HepG2 (cell line): Measurements from ENCODE around the gene GTF2H4. TPM values are rescaled to one million over a fixed set of nuclear protein-coding genes. Genes with fewer than 3 reads are reported as not detected.
A peak's percentile ranks its signal among the peaks of the same experiment; 100 is the strongest.

Source experiments
- ARNT2 ChIP-seq: sonication (generic); formaldehyde crosslinking; IDR thresholded peaks from 2 replicates; pipeline ENCODE4 v1.8.0; 2022; ENCODE audit warnings: mild to moderate bottlenecking, low read depth, missing genetic modification reagents, moderate library complexity
- BRCA1 ChIP-seq: sonication (generic); formaldehyde crosslinking; IDR thresholded peaks from 2 replicates; pipeline ENCODE4 v1.4.0; 2020; ENCODE audit warnings: missing genetic modification reagents
- DMAP1 ChIP-seq: IDR thresholded peaks from 2 replicates; pipeline ENCODE4 v1.6.1; 2016
- FLYWCH1 ChIP-seq: sonication (generic); formaldehyde crosslinking; IDR thresholded peaks from 2 replicates; pipeline ENCODE4 v1.8.1; 2023; ENCODE audit warnings: mild to moderate bottlenecking, missing genetic modification reagents
- ISL2 ChIP-seq: sonication (generic); formaldehyde crosslinking; IDR thresholded peaks from 2 replicates; pipeline ENCODE4 v1.5.0; 2020; ENCODE audit warnings: missing genetic modification reagents
- MLLT10 ChIP-seq: sonication (generic); formaldehyde crosslinking; IDR thresholded peaks from 2 replicates; pipeline ENCODE4 v1.4.0; 2020; ENCODE audit warnings: missing genetic modification reagents
- NAIF1 ChIP-seq: sonication (generic); formaldehyde crosslinking; IDR thresholded peaks from 2 replicates; pipeline ENCODE4 v1.5.0; 2020; ENCODE audit warnings: mild to moderate bottlenecking, missing genetic modification reagents, borderline replicate concordance
- NCOA1 ChIP-seq: sonication (generic); formaldehyde crosslinking; IDR thresholded peaks from 2 replicates; pipeline ENCODE4 v1.9.0; 2021; ENCODE audit warnings: missing genetic modification reagents
- RBM22 ChIP-seq: fragments of 200-400 bp; formaldehyde crosslinking; optimal IDR thresholded peaks from 2 replicates; pipeline ENCODE3; 2017; ENCODE audit warnings: mild to moderate bottlenecking, low read length, moderate library complexity
- SNAI1 ChIP-seq: sonication (generic); formaldehyde crosslinking; IDR thresholded peaks from 2 replicates; pipeline ENCODE4 v1.5.0; 2020; ENCODE audit warnings: mild to moderate bottlenecking, missing genetic modification reagents, borderline replicate concordance
- SP4 ChIP-seq: sonication (generic); formaldehyde crosslinking; IDR thresholded peaks from 2 replicates; pipeline ENCODE4 v1.8.1; 2023; ENCODE audit warnings: mild to moderate bottlenecking, missing genetic modification reagents
- SPEN ChIP-seq: sonication (generic); formaldehyde crosslinking; IDR thresholded peaks from 2 replicates; pipeline ENCODE4 v1.5.1; 2020; ENCODE audit warnings: low read depth, mild to moderate bottlenecking, missing genetic modification reagents
- U2AF1 ChIP-seq: fragments of 200-400 bp; formaldehyde crosslinking; optimal IDR thresholded peaks from 2 replicates; pipeline ENCODE3; 2017; ENCODE audit warnings: mild to moderate bottlenecking, low read depth, low read length
- ZBTB4 ChIP-seq: sonication (generic); formaldehyde crosslinking; IDR thresholded peaks from 2 replicates; pipeline ENCODE4 v1.4.0; 2020; ENCODE audit warnings: missing genetic modification reagents, mild to moderate bottlenecking, borderline replicate concordance
- ZC3H4 ChIP-seq: sonication (generic); formaldehyde crosslinking; IDR thresholded peaks from 2 replicates; pipeline ENCODE4 v1.4.0; 2020; ENCODE audit warnings: missing genetic modification reagents, borderline replicate concordance
- ZNF20 ChIP-seq: sonication (generic); formaldehyde crosslinking; IDR thresholded peaks from 2 replicates; pipeline ENCODE4 v1.4.0; 2020; ENCODE audit warnings: mild to moderate bottlenecking, moderate library complexity, missing genetic modification reagents
- ZNF281 ChIP-seq: sonication (generic); formaldehyde crosslinking; IDR thresholded peaks from 2 replicates; pipeline ENCODE4 v1.4.0; 2020; ENCODE audit warnings: missing genetic modification reagents, borderline replicate concordance
- ZNF383 ChIP-seq: sonication (generic); formaldehyde crosslinking; IDR thresholded peaks from 2 replicates; pipeline ENCODE4 v1.4.0; 2020; ENCODE audit warnings: missing genetic modification reagents, mild to moderate bottlenecking, borderline replicate concordance
- ZNF432 ChIP-seq: sonication (generic); formaldehyde crosslinking; IDR thresholded peaks from 2 replicates; pipeline ENCODE4 v1.5.0; 2020; ENCODE audit warnings: missing genetic modification reagents, mild to moderate bottlenecking, borderline replicate concordance
- ZNF615 ChIP-seq: sonication (generic); formaldehyde crosslinking; IDR thresholded peaks from 2 replicates; pipeline ENCODE4 v1.5.0; 2020; ENCODE audit warnings: mild to moderate bottlenecking, missing genetic modification reagents, borderline replicate concordance
- polyA plus RNA-seq, 8 experiments: library from polyadenylated mRNA; depleted of rRNA in 3 of 8; stranded (reverse) in 7 of 8; unstranded in 1 of 8; fragments of >200 nt; fragmentation: Illumina TruSeq in 4 of 8; extraction: Trizol in 4 of 8; gene quantifications; 2 replicates each; pipeline versions ENCODE4 v1.2.1 to v1.2.3, GENCODE V29; 2011 to 2016; ENCODE audit warnings: low read depth in 4 of 8, missing spikeins in 1 of 8, mixed read lengths in 1 of 8; ENCODE audit not compliant: insufficient read depth in 1 of 8
- total RNA-seq, 5 experiments: library from RNA; depleted of rRNA; stranded (reverse); fragments of >200 nt; fragmentation: Illumina TruSeq; extraction: Trizol; gene quantifications; 2 replicates each; pipeline ENCODE4 v1.2.3, GENCODE V29; 2016; ENCODE audit warnings: low read depth in 1 of 5
- TF ChIP-seq, protein P1 (sequence below): sonication (generic); formaldehyde crosslinking; IDR thresholded peaks from 2 replicates; pipeline ENCODE4 v1.4.0; 2020; ENCODE audit warnings: missing genetic modification reagents
- TF ChIP-seq, protein P2 (sequence below): sonication (generic); formaldehyde crosslinking; IDR thresholded peaks from 2 replicates; pipeline ENCODE4 v1.8.1; 2023; ENCODE audit warnings: mild to moderate bottlenecking, moderate library complexity, missing genetic modification reagents

The GTF2H4 gene
- total and polyA plus RNA-seq, 2 of the 13 experiments (the other 11 are each of a cell fraction or from before 2014, with no cell fraction given) = 15.9 to 49.3 TPM

DNA sequence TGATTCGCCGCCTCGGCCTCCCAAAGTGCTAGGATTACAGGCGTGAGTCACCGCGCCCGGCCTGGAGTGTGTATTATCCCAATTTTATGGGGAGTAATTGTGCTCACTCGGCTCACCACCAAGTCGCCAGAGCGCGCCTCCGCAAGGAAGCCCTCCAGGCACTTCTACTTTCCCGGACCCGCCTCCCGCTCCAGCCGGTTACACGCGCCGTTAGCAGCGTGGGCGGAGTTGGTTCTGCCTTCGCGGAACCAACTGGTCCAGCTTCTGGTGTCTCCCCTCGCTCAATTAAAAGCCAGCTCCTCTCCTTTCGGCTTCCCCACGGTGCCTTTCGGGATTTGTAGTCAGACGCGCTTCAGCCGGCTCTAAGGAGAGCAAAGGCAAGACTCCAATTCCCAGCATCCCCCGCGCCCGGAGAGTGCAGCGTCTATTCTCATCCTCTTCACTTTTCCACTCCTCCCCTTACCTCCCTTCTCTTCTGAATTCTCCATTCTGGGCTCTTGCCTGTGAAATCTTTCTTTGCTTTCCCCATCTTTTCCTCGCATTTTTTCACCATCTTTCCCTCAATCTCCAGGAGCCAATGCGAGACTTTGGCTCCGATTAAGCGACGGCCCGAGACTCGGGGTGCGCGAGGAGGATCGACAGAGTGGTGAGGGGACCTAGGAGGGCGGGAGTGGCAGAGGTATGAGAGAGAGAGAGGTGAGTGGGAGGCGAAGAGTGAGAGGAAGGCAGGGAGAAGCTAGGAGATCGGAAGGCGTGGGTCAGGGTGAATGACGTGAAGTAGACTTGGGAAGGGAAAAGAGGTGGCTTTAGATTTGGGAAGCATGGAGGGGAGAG lies at the start of gene GTF2H4 (continued):
- TF ChIP-seq, protein P1, sequence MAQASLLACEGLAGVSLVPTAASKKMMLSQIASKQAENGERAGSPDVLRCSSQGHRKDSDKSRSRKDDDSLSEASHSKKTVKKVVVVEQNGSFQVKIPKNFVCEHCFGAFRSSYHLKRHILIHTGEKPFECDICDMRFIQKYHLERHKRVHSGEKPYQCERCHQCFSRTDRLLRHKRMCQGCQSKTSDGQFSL (CRISPR knock-in tag) = no peak
- TF ChIP-seq DMAP1 = peak; percentile 88
- TF ChIP-seq MLLT10 = no peak
- no peak for TF ChIP-seq ZNF615 (CRISPR knock-in tag)
- no peak for TF ChIP-seq FLYWCH1
- TF ChIP-seq ZNF432 = no peak
- peak; percentile 75; the same call in 1 of the 2 replicates for TF ChIP-seq SP4 (CRISPR knock-in tag)
- TF ChIP-seq ZNF20 (CRISPR knock-in tag) = no peak
- TF ChIP-seq SPEN (CRISPR knock-in tag) = peak; percentile 99
- TF ChIP-seq U2AF1 = peak; percentile 87
- 0 out of 2 replicates have a peak, but pooled peaks have one; percentile 77 for TF ChIP-seq ZNF383 (CRISPR knock-in tag)
- no peak for TF ChIP-seq SNAI1 (CRISPR knock-in tag)
- TF ChIP-seq ZBTB4 = peak; percentile 63; the same call in 1 of the 2 replicates
- TF ChIP-seq RBM22 = peak; percentile 89
- no peak; the same call in none of the 2 replicates for TF ChIP-seq ZNF281 (CRISPR knock-in tag)
- peak; percentile 61 for TF ChIP-seq ISL2 (CRISPR knock-in tag)
- TF ChIP-seq, protein P2, sequence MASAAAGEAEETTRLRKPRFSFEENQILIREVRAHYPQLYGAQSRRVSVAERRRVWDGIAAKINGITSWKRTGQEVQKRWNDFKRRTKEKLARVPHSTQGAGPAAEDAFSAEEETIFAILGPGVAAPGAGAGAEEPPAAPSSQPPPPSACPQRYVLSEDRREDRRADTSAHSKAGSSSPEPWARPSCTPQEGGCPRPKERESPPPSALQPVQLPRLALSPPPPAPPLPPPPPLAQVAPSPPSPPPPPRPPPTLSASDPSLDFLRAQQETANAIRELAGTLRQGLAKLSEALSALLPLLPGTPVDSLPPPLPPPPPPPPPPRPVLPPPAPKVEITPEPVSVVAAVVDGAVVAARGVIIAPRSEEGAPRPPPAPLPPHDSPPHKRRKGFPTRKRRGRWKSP (CRISPR knock-in tag) = peak; percentile 58; the same call in 1 of the 2 replicates
- no peak for TF ChIP-seq NAIF1
- TF ChIP-seq ZC3H4 (CRISPR knock-in tag) = no peak
- TF ChIP-seq BRCA1 = no peak
- 0 out of 2 replicates have a peak, but pooled peaks have one; percentile 54 for TF ChIP-seq ARNT2 (CRISPR knock-in tag)
- TF ChIP-seq NCOA1 (CRISPR knock-in tag) = peak; percentile 28; the same call in 1 of the 2 replicates
